ENCODE data around the gene CCDC201. TPM values are rescaled to one million over a fixed set of nuclear protein-coding genes. Genes with fewer than 3 reads are reported as not detected.
A peak's percentile ranks its signal among the peaks of the same experiment; 100 is the strongest.

CCDC201 gene
- total RNA-seq, 1 donor = not detected

DNA sequence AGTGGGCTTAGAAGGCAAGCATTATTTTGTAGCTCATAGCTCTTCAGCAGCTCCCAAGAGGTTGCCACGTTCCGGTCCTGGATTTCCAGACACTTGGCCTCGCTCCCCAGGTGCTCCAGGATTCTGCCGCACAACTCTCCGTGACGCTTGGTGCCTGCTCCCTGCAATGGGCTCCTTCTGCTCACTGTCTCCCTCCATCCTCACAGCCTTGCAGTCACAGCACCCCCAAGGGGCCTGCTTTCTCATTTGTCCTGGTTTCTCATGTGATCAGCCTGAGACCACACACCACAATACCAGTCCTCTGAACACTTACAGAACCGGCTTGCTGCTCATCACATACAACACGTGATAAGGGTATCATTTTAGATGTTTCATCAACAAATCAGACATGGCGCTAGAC lies 38.4 kb upstream of the CCDC201 start:
- H3K4me2 ChIP-seq (ENCODE audit: insufficient read depth, low read length) = no peak overlapping the region
- peaks cover 47% of the 10 kb centered on the region for H3K36me3 ChIP-seq (ENCODE audit: insufficient read depth, low read length)
- H2AFZ ChIP-seq (ENCODE audit: low read length) = no peak overlapping the region
- no peaks in the 10 kb centered on the region for H3K27me3 ChIP-seq (ENCODE audit: insufficient read depth, low read length)
- DNase-seq (ENCODE audit: insufficient read length, low spot score, missing footprints) = no peak
- no peak overlapping the region for H3K4me3 ChIP-seq (ENCODE audit: insufficient read depth, low read length)
- no peak overlapping the region for H3K27ac ChIP-seq (ENCODE audit: low read depth, low read length)
- no peaks in the 10 kb centered on the region for H3K9me3 ChIP-seq (ENCODE audit: low read depth, low read length)
- no peaks in the 10 kb centered on the region for H3K79me2 ChIP-seq (ENCODE audit: insufficient read depth, low read length)
- TF ChIP-seq, protein P1, sequence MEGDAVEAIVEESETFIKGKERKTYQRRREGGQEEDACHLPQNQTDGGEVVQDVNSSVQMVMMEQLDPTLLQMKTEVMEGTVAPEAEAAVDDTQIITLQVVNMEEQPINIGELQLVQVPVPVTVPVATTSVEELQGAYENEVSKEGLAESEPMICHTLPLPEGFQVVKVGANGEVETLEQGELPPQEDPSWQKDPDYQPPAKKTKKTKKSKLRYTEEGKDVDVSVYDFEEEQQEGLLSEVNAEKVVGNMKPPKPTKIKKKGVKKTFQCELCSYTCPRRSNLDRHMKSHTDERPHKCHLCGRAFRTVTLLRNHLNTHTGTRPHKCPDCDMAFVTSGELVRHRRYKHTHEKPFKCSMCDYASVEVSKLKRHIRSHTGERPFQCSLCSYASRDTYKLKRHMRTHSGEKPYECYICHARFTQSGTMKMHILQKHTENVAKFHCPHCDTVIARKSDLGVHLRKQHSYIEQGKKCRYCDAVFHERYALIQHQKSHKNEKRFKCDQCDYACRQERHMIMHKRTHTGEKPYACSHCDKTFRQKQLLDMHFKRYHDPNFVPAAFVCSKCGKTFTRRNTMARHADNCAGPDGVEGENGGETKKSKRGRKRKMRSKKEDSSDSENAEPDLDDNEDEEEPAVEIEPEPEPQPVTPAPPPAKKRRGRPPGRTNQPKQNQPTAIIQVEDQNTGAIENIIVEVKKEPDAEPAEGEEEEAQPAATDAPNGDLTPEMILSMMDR (IDR thresholded peaks at IDR 0.05; ENCODE audit: extremely low read depth, low read depth, low read length) = no peak
- peaks cover 13% of the 10 kb centered on the region for H4K20me1 ChIP-seq (ENCODE audit: insufficient read depth, low read length)
- H3K4me1 ChIP-seq (ENCODE audit: insufficient read depth, low read length) = no peaks in the 10 kb centered on the region

DNA sequence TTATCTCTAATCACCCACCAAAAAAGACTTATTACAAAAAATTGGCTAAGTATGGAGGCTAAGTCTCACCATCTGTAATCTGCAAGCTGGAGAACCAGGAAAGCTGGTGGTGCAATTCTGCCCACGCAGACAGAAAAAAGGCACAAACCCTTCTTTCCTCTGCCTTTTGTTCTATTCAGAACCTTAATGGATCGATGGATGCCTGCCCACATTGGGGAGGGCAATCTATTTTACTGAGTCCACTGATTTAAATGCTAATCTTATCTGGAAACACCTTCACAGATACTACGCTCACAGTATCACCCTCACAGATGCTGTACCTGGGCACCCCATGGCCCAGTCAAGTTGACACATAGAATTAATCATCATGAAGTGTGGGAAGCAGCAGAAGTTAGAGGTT lies 38.0 kb upstream of the CCDC201 start:
- TF ChIP-seq, protein P1 (IDR thresholded peaks at IDR 0.05; ENCODE audit: extremely low read depth, low read depth, low read length) = no peak
- no peaks in the 10 kb centered on the region for H3K27me3 ChIP-seq (ENCODE audit: insufficient read depth, low read length)
- H3K4me2 ChIP-seq (ENCODE audit: insufficient read depth, low read length) = no peak overlapping the region
- H3K4me1 ChIP-seq (ENCODE audit: insufficient read depth, low read length) = no peaks in the 10 kb centered on the region
- H3K4me3 ChIP-seq (ENCODE audit: insufficient read depth, low read length) = no peak overlapping the region
- H2AFZ ChIP-seq (ENCODE audit: low read length) = no peak overlapping the region
- peaks cover 9% of the 10 kb centered on the region for H4K20me1 ChIP-seq (ENCODE audit: insufficient read depth, low read length)
- no peaks in the 10 kb centered on the region for H3K79me2 ChIP-seq (ENCODE audit: insufficient read depth, low read length)
- H3K27ac ChIP-seq (ENCODE audit: low read depth, low read length) = no peak overlapping the region
- H3K36me3 ChIP-seq (ENCODE audit: insufficient read depth, low read length) = peaks cover 42% of the 10 kb centered on the region
- DNase-seq (ENCODE audit: insufficient read length, low spot score, missing footprints) = no peak
- H3K9me3 ChIP-seq (ENCODE audit: low read depth, low read length) = no peaks in the 10 kb centered on the region

DNA sequence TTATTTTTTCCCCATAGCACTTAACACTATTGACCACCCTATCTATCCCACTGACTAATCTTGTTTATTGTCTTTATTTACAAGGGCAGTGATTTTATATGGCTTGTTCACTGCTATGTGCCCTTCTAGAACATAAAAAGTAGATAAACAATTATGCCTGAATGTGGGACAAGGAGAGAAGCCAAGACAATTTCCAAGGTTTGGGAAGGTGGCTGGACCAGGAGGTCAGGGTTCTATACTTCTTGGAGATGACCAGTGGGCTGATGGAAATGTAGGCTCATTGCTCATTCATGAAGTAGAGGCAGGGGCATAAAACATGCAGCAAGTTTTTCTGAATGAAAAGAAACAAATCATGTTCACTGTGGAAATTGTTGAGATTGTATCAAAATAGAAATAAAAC lies 36.7 kb upstream of the CCDC201 start:
- H3K36me3 ChIP-seq (ENCODE audit: insufficient read depth, low read length) = peaks cover 29% of the 10 kb centered on the region
- TF ChIP-seq, protein P1 (IDR thresholded peaks at IDR 0.05; ENCODE audit: extremely low read depth, low read depth, low read length) = no peak
- H3K79me2 ChIP-seq (ENCODE audit: insufficient read depth, low read length) = no peaks in the 10 kb centered on the region
- H3K27me3 ChIP-seq (ENCODE audit: insufficient read depth, low read length) = no peaks in the 10 kb centered on the region
- DNase-seq (ENCODE audit: insufficient read length, low spot score, missing footprints) = no peak
- H4K20me1 ChIP-seq (ENCODE audit: insufficient read depth, low read length) = no peaks in the 10 kb centered on the region
- no peak overlapping the region for H3K4me2 ChIP-seq (ENCODE audit: insufficient read depth, low read length)
- no peaks in the 10 kb centered on the region for H3K9me3 ChIP-seq (ENCODE audit: low read depth, low read length)
- H2AFZ ChIP-seq (ENCODE audit: low read length) = no peak overlapping the region
- H3K4me1 ChIP-seq (ENCODE audit: insufficient read depth, low read length) = no peaks in the 10 kb centered on the region
- H3K27ac ChIP-seq (ENCODE audit: low read depth, low read length) = no peak overlapping the region
- H3K4me3 ChIP-seq (ENCODE audit: insufficient read depth, low read length) = no peak overlapping the region

DNA sequence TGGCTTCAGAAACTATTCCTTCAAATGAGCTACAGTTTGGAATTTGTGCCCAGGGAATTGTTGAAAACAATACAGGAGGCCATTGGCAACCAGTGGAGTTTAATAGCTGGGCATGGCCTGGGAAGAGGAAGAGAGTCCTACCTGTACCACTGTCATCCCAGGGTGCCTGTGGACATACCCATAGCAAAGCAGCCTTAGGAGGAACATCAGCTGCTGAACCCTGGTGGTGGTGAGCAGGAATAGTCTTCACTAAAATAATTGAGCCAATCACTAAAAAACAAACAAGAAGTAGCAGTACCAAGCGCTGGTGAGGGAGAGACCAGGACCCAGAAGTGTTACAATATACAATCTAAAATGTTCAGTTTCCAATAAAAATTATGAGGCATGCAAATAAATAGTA lies 29.9 kb upstream of the CCDC201 start:
- H3K4me2 ChIP-seq (ENCODE audit: insufficient read depth, low read length) = no peak overlapping the region
- H3K4me1 ChIP-seq (ENCODE audit: insufficient read depth, low read length) = peaks cover 8% of the 10 kb centered on the region
- no peaks in the 10 kb centered on the region for H3K36me3 ChIP-seq (ENCODE audit: insufficient read depth, low read length)
- peaks cover 3% of the 10 kb centered on the region for H3K27me3 ChIP-seq (ENCODE audit: insufficient read depth, low read length)
- H3K4me3 ChIP-seq (ENCODE audit: insufficient read depth, low read length) = no peak overlapping the region
- H2AFZ ChIP-seq (ENCODE audit: low read length) = no peak overlapping the region
- no peaks in the 10 kb centered on the region for H3K79me2 ChIP-seq (ENCODE audit: insufficient read depth, low read length)
- no peak overlapping the region for H3K27ac ChIP-seq (ENCODE audit: low read depth, low read length)
- no peak for DNase-seq (ENCODE audit: insufficient read length, low spot score, missing footprints)
- TF ChIP-seq, protein P1 (IDR thresholded peaks at IDR 0.05; ENCODE audit: extremely low read depth, low read depth, low read length) = peak; percentile 27
- no peaks in the 10 kb centered on the region for H4K20me1 ChIP-seq (ENCODE audit: insufficient read depth, low read length)
- H3K9me3 ChIP-seq (ENCODE audit: low read depth, low read length) = no peaks in the 10 kb centered on the region
